SU-DHL-6 (cell line): ENCODE data around the gene SALL1.

Experiments used
- H2AFZ ChIP-seq: fragments of 200-600 bp; sonication (generic); 2 replicates; pipeline ENCODE4 v1.6.1; 2014; ENCODE audit warnings: low read depth, mild to moderate bottlenecking, moderate library complexity, mixed read lengths, antibody characterized with exemption, low read length; ENCODE audit not compliant: severe bottlenecking
- H3F3A ChIP-seq: fragments of 200-600 bp; shearing (Covaris generic); 2 replicates; pipeline ENCODE4 v1.6.0; 2016; ENCODE audit warnings: antibody characterized with exemption, mild to moderate bottlenecking; ENCODE audit not compliant: insufficient read depth
- H3K27ac ChIP-seq: fragments of 200-600 bp; sonication (generic); 2 replicates; pipeline ENCODE4 v1.5.1; 2016; ENCODE audit warnings: low read depth, mild to moderate bottlenecking, low read length, moderate library complexity, mixed read lengths
- H3K27me3 ChIP-seq: fragments of 200-600 bp; sonication (generic), shearing (Covaris generic); 2 replicates; pipeline ENCODE4 v1.6.0; 2014; ENCODE audit warnings: mild to moderate bottlenecking, low read length
- H3K36me3 ChIP-seq: fragments of 200-600 bp; sonication (generic); 2 replicates; pipeline ENCODE4 v1.6.1; 2014; ENCODE audit warnings: mild to moderate bottlenecking, low read length, mixed read lengths
- H3K4me2 ChIP-seq: fragments of 300-600, 200-600 bp; shearing (Covaris generic), sonication (generic); 2 replicates; pipeline ENCODE4 v1.6.0; 2014; ENCODE audit warnings: low read length, low read depth, mild to moderate bottlenecking; ENCODE audit not compliant: poor library complexity, severe bottlenecking
- H3K4me3 ChIP-seq: fragments of 200-600 bp; sonication (generic); 2 replicates; pipeline ENCODE4 v1.5.1; 2014; ENCODE audit warnings: antibody characterized with exemption, low read length, mild to moderate bottlenecking, mixed read lengths; ENCODE audit not compliant: insufficient read depth, poor library complexity, severe bottlenecking
- H3K79me2 ChIP-seq: fragments of 200-600 bp; sonication (generic); 2 replicates; pipeline ENCODE4 v1.6.1; 2014; ENCODE audit warnings: mild to moderate bottlenecking, low read length, moderate library complexity; ENCODE audit not compliant: insufficient read depth
- H3K9ac ChIP-seq: fragments of 200-600 bp; sonication (generic); 2 replicates; pipeline ENCODE4 v1.7.0; 2014; ENCODE audit warnings: mild to moderate bottlenecking, low read length
- H3K9me2 ChIP-seq: fragments of 200-600 bp; sonication (generic); replicated peaks from 2 replicates; pipeline ENCODE4 v1.6.1; 2014; ENCODE audit warnings: low read length; ENCODE audit not compliant: insufficient read depth
- H3K9me3 ChIP-seq: fragments of 200-600 bp; sonication (generic); 2 replicates; pipeline ENCODE4 v1.6.1; 2014; ENCODE audit warnings: low read length, mixed read lengths; ENCODE audit not compliant: insufficient read depth
- H4K20me1 ChIP-seq: fragments of 200-600 bp; sonication (generic); 2 replicates; pipeline ENCODE4 v1.6.1; 2014; ENCODE audit warnings: low read depth, mild to moderate bottlenecking, antibody characterized with exemption, low read length, moderate library complexity, mixed read lengths
- CTCF ChIP-seq: fragments of 200-600 bp; sonication (generic); IDR thresholded peaks from one replicate; pipeline ENCODE4 v1.5.1; 2017; ENCODE audit warnings: antibody characterized with exemption, mild to moderate bottlenecking, low read length, moderate library complexity; ENCODE audit not compliant: insufficient read depth, poor library complexity, severe bottlenecking
- EZH2phosphoT487 ChIP-seq: fragments of 200-600 bp; sonication (generic), shearing (Covaris generic); conservative IDR thresholded peaks from 2 replicates; pipeline ENCODE4 v1.6.1; 2018; ENCODE audit warnings: mild to moderate bottlenecking, antibody characterized with exemption, low read length, moderate library complexity, mixed read lengths

The SALL1 gene

GRCh38 chr16:51149251-51149661, 1.8 kb downstream of the SALL1 start:
- Histone ChIP-seq H3K36me3 (no peaks in the 10 kb centered on the region), H3K4me2 (no peak overlapping the region), H3K9ac (no peak overlapping the region), H4K20me1 (no peaks in the 10 kb centered on the region), H3K4me3 (no peak overlapping the region), H2AFZ (no peak overlapping the region), H3K79me2 (no peaks in the 10 kb centered on the region), H3F3A (no peaks in the 10 kb centered on the region), H3K9me3 (no peaks in the 10 kb centered on the region), H3K9me2 (no peaks in the 10 kb centered on the region), H3K27ac (no peak overlapping the region), H3K27me3 (no peaks in the 10 kb centered on the region)
- TF ChIP-seq CTCF (no peak), EZH2phosphoT487 (no peak)

- no peak overlapping the region for H3K9ac ChIP-seq
Observed at GRCh38 chr16:51148678-51149228, 2.3 kb downstream of the SALL1 start.

GRCh38 chr16:51147776-51148677, 3.0 kb downstream of the SALL1 start:
- no peaks in the 10 kb centered on the region for H3K9me3 ChIP-seq
- H2AFZ ChIP-seq, result no peak overlapping the region
- H4K20me1 ChIP-seq, result no peaks in the 10 kb centered on the region
- no peaks in the 10 kb centered on the region for H3K27me3 ChIP-seq
- no peak overlapping the region for H3K4me2 ChIP-seq
- no peak for TF ChIP-seq EZH2phosphoT487
- no peak for TF ChIP-seq CTCF
- H3F3A ChIP-seq, result no peaks in the 10 kb centered on the region
- H3K9me2 ChIP-seq, result no peaks in the 10 kb centered on the region
- no peaks in the 10 kb centered on the region for H3K79me2 ChIP-seq
- H3K9ac ChIP-seq, result no peak overlapping the region
- H3K36me3 ChIP-seq, result no peaks in the 10 kb centered on the region
- no peak overlapping the region for H3K4me3 ChIP-seq
- no peak overlapping the region for H3K27ac ChIP-seq

More at GRCh38 chr16:51148678-51149228, 2.3 kb downstream of the SALL1 start:
- no peak overlapping the region for H3K4me3 ChIP-seq
- no peaks in the 10 kb centered on the region for H3K9me3 ChIP-seq
- H3K27me3 ChIP-seq, result no peaks in the 10 kb centered on the region
- no peaks in the 10 kb centered on the region for H3F3A ChIP-seq
- H3K27ac ChIP-seq, result no peak overlapping the region
- H2AFZ ChIP-seq, result no peak overlapping the region
- H3K36me3 ChIP-seq, result no peaks in the 10 kb centered on the region
- H4K20me1 ChIP-seq, result no peaks in the 10 kb centered on the region
- H3K4me2 ChIP-seq, result no peak overlapping the region
- no peaks in the 10 kb centered on the region for H3K79me2 ChIP-seq
- H3K9me2 ChIP-seq, result no peaks in the 10 kb centered on the region
- TF ChIP-seq CTCF, result no peak
- no peak for TF ChIP-seq EZH2phosphoT487
